A673 (cell line): ENCODE measurements around the gene RHBDD3.

Experiments used
- CTCF ChIP-seq: fragments of 300-800, 200-600 bp; sonication (generic); conservative IDR thresholded peaks from 2 replicates; pipeline ENCODE4 v1.5.1; 2017; ENCODE audit warnings: low read depth, mild to moderate bottlenecking, antibody characterized with exemption, low read length, moderate library complexity, mixed read lengths
- EZH2 ChIP-seq: fragments of 200-600 bp; sonication (generic); IDR thresholded peaks from 2 replicates; pipeline ENCODE4 v1.6.1; 2017; ENCODE audit warnings: borderline replicate concordance, low read depth, mild to moderate bottlenecking, mixed read lengths, antibody characterized with exemption, low read length; ENCODE audit not compliant: poor library complexity, severe bottlenecking

- no peak for TF ChIP-seq CTCF
- TF ChIP-seq EZH2: no peak
Observed at GRCh38 chr22:29300467-29300806, 32.7 kb upstream of the RHBDD3 start.
